ENCODE measurements around the gene CMTM8. TPM values are rescaled to one million over a fixed set of nuclear protein-coding genes. Genes with fewer than 3 reads are reported as not detected.

CMTM8 gene
- total RNA-seq, 1 donor from 2014 or later, result 5.1 TPM

GRCh38 chr3:32320080-32320479, 81.6 kb downstream of the CMTM8 start:
- TF ChIP-seq, protein P1, sequence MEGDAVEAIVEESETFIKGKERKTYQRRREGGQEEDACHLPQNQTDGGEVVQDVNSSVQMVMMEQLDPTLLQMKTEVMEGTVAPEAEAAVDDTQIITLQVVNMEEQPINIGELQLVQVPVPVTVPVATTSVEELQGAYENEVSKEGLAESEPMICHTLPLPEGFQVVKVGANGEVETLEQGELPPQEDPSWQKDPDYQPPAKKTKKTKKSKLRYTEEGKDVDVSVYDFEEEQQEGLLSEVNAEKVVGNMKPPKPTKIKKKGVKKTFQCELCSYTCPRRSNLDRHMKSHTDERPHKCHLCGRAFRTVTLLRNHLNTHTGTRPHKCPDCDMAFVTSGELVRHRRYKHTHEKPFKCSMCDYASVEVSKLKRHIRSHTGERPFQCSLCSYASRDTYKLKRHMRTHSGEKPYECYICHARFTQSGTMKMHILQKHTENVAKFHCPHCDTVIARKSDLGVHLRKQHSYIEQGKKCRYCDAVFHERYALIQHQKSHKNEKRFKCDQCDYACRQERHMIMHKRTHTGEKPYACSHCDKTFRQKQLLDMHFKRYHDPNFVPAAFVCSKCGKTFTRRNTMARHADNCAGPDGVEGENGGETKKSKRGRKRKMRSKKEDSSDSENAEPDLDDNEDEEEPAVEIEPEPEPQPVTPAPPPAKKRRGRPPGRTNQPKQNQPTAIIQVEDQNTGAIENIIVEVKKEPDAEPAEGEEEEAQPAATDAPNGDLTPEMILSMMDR (IDR thresholded peaks at IDR 0.05; ENCODE audit: unreplicated experiment), result no peak
- H3K9me3 Mint-ChIP-seq, result no peaks in the 10 kb centered on the region
- no peaks in the 10 kb centered on the region for H3K36me3 Mint-ChIP-seq
- DNase-seq (ENCODE audit: low spot score in 2 of 2, unreplicated experiment in 2 of 2), result no peak
- H3K4me3 Mint-ChIP-seq, result no peak overlapping the region
- no peaks in the 10 kb centered on the region for H3K27me3 Mint-ChIP-seq (ENCODE audit: low read depth)
- H3K4me1 Mint-ChIP-seq, result peaks cover 37% of the 10 kb centered on the region
- H3K27ac Mint-ChIP-seq, result no peak overlapping the region

DNA sequence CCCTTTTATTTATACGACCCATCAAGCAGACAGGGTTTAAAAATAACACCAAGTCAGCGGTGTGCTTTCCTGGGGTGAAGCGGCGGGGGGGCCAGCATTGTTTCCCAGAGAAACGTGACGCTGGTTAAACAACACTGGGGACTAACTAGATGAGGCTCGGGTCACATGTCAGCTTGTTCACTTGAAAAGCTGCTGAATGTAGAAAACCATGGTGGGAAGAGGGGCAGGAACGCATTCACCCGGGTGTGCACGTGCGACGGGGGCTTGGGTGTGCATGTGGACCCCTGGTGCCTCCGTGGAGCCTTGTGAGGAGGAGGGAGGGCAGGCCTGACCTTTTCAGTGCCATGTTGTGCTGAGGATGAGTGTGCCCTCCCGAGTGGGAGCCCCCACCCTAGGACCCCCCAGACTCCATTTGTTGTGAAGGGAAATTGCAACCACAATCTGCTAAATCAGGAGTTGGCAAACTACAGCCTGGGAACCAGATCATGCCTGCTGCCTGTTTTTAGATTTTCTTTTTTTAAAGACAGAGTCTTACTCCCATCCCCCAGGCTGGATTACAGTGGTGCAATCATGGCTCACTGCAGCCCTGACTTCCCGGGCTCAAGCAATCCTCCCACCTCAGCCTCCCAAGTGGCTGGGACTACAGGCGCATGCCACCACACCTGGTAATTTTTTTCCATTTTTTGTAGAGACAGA, 82.8 kb downstream of the CMTM8 start:
- DNase-seq (ENCODE audit: low spot score in 2 of 2, unreplicated experiment in 2 of 2), result no peak
- TF ChIP-seq, protein P1 (IDR thresholded peaks at IDR 0.05; ENCODE audit: unreplicated experiment), result no peak
- no peaks in the 10 kb centered on the region for H3K27me3 Mint-ChIP-seq (ENCODE audit: low read depth)
- no peak overlapping the region for H3K4me3 Mint-ChIP-seq
- peaks cover 38% of the 10 kb centered on the region for H3K4me1 Mint-ChIP-seq
- H3K36me3 Mint-ChIP-seq, result no peaks in the 10 kb centered on the region
- no peak overlapping the region for H3K27ac Mint-ChIP-seq
- H3K9me3 Mint-ChIP-seq, result no peaks in the 10 kb centered on the region

DNA sequence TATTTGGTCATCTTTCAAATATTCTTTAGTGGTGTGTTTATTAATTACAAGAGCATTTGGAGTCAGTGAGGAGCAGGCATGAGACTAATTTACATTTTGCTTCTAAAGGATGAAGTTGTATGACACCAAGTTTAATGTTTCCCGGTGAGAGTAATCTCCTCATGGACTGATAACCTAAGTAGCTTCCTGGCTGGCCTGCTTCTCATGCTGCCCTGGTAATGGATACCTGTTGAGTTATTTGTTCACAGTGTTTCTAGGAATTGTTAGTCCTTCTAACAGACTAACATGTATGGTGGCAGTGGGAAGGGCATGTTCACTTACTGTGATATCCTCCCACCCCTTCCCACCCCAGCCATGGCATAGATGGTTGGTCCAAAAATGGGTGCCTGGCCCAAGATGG, 83.8 kb downstream of the CMTM8 start:
- no peak overlapping the region for H3K27ac Mint-ChIP-seq
- peaks cover 33% of the 10 kb centered on the region for H3K4me1 Mint-ChIP-seq
- no peaks in the 10 kb centered on the region for H3K27me3 Mint-ChIP-seq (ENCODE audit: low read depth)
- no peaks in the 10 kb centered on the region for H3K36me3 Mint-ChIP-seq
- no peaks in the 10 kb centered on the region for H3K9me3 Mint-ChIP-seq
- no peak for DNase-seq (ENCODE audit: low spot score in 2 of 2, unreplicated experiment in 2 of 2)
- TF ChIP-seq, protein P1 (IDR thresholded peaks at IDR 0.05; ENCODE audit: unreplicated experiment), result no peak
- H3K4me3 Mint-ChIP-seq, result no peak overlapping the region

DNA sequence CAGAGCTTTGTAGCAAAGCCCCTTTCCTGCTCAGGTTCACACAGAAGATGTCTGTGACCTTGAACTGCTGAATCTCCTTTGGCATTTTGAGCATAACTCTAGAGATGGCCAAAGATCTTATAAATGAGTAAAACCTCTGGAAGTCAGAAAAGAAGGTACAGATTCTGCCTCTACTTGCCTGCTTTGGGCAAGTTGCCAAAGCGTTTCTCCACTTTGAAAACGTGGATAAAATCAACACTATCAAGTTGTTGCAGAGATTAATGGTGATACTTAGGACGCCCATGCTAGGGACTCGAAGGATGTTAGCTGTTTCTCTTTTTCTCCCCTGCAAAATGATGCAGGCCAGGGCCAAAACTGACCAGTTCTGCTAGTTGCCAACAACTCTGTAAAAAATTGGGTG, 85.1 kb downstream of the CMTM8 start:
- no peaks in the 10 kb centered on the region for H3K27me3 Mint-ChIP-seq (ENCODE audit: low read depth)
- peak overlapping the region; percentile 67 for H3K27ac Mint-ChIP-seq

GRCh38 chr3:32325201-32325600, 86.7 kb downstream of the CMTM8 start:
- DNase-seq (ENCODE audit: low spot score in 2 of 2, unreplicated experiment in 2 of 2), result no peak
- H3K27ac Mint-ChIP-seq, result no peak overlapping the region
- peaks cover 27% of the 10 kb centered on the region for H3K4me1 Mint-ChIP-seq
- H3K27me3 Mint-ChIP-seq (ENCODE audit: low read depth), result no peaks in the 10 kb centered on the region
- TF ChIP-seq, protein P1 (IDR thresholded peaks at IDR 0.05; ENCODE audit: unreplicated experiment), result no peak
- peaks cover 14% of the 10 kb centered on the region for H3K9me3 Mint-ChIP-seq
- no peak overlapping the region for H3K4me3 Mint-ChIP-seq
- peaks cover 10% of the 10 kb centered on the region for H3K36me3 Mint-ChIP-seq

More for the DNA sequence above, 85.1 kb downstream of the CMTM8 start:
- TF ChIP-seq, protein P1 (IDR thresholded peaks at IDR 0.05; ENCODE audit: unreplicated experiment), result no peak
- Mint-ChIP-seq H3K9me3 (peaks cover 2% of the 10 kb centered on the region), H3K36me3 (peaks cover under 1% of the 10 kb centered on the region), H3K4me1 (peaks cover 30% of the 10 kb centered on the region), H3K4me3 (no peak overlapping the region)
- DNase-seq (ENCODE audit: low spot score in 2 of 2, unreplicated experiment in 2 of 2), result no peak
